HG03521 (cell line): Measurements from ENCODE around the gene EPC1.

Source experiments
- ATAC-seq: cut with Tn5 transposase; IDR thresholded peaks from one replicate; pipeline ENCODE4 v1.9.1; 2021; ENCODE audit warnings: mild to moderate bottlenecking, moderate library complexity; ENCODE audit not compliant: unreplicated experiment

EPC1 gene

DNA sequence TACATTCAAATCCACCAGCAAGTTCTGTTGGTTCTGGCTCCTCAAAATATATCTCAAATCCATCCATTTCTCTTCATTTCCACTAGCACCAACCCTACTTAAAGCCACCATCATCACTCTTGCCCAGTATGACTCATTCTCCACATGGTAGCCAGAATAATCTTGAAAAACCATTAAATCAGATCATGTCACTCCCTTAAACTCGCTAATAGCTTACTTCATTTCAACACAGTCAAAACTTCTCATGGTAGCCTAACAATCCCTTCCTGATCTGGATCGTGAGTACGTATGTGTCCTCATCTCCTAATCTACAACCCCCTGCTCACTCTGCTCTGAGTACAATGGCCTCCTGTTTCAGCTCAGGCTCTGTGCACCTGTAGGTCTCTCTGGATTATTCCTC lies 8.7 kb downstream of the EPC1 start:
- no peak for ATAC-seq

- no peak for ATAC-seq
These were observed 9.6 kb downstream of the EPC1 start for GRCh38 chr10:32337350-32337749.

GRCh38 chr10:32333849-32334248 lies 13.1 kb downstream of the EPC1 start:
- no peak for ATAC-seq

DNA sequence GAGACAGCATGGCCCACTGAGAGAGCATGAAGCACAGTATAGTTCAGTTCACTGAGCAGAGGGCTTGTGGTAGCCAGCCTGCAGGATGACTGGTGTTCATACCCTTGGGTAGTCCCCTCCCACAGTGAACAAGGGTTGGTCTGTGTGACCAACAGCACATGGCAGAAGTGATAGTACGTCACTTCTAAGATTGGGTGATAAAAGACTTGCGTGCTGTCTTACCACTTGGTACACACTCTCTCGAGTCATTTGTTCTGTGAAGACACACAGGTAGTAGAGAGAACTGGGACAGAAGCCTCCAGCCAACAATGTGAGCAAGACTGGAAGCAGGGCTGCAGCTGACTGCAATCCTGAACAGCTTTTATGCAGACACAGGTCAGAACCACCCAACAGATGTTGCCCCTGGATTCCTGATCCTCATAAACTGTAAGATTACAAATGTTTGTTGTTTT lies 14.6 kb downstream of the EPC1 start:
- ATAC-seq, result peak; percentile 95

- ATAC-seq, result no peak
These were observed 15.4 kb downstream of the EPC1 start for GRCh38 chr10:32331606-32332005.

DNA sequence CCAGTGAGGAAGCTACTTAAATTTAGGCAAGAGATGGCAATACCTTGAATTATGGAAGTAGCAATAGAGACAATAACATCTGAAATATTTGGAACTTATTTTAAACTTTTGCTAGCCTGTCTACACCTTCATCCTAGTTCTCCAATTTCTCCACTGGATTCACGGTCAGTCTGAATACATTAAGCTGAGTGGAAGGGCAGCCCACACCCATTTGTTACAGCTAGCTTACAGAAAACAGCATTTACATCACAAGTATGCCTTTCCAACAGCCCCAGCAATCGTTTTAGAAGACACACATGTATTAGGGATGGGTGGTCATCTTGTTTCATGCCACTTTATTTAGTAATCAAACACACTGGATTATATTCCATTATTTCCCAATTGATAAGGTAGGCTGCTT lies 16.7 kb downstream of the EPC1 start:
- ATAC-seq, result no peak

DNA sequence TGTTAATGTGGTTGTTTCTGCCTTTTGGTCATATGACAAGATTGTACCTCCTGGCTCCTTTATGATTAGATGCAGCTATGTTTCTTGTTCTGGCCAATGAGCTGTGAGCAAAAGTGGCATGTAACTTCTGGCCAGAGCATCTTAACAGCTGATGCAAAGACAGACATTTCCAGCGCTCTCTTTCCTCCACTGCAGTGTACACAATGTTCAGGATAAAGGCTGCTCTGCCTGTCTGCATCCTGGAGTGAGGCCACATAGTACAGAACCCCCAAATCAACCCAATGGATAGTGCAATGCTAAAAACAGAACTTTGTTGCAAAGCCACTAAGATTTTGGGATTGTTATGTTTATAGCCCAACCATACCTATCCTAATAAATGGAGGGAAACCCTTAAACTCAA lies 17.9 kb downstream of the EPC1 start:
- ATAC-seq, result no peak

DNA sequence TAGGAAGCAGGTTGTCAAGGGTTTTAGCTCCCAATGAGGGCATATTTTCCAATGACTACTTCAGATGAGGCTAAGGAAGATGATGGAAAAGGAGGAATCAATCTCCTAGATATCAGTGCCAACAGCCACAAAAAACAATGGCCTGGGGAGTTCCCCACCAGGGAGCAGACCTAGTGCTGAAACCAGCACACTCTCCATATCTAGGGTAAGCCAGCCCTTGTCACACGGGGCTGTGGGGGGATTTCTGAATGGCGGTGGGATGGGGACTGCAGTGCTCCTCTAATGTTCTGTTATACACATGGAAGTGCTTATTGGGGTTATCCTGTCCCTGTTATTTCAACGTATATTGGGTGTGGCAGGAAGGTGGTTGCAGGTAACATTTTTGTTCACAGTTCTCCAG lies 18.5 kb downstream of the EPC1 start:
- no peak for ATAC-seq

GRCh38 chr10:32327364-32327691 lies 19.6 kb downstream of the EPC1 start:
- ATAC-seq, result no peak

DNA sequence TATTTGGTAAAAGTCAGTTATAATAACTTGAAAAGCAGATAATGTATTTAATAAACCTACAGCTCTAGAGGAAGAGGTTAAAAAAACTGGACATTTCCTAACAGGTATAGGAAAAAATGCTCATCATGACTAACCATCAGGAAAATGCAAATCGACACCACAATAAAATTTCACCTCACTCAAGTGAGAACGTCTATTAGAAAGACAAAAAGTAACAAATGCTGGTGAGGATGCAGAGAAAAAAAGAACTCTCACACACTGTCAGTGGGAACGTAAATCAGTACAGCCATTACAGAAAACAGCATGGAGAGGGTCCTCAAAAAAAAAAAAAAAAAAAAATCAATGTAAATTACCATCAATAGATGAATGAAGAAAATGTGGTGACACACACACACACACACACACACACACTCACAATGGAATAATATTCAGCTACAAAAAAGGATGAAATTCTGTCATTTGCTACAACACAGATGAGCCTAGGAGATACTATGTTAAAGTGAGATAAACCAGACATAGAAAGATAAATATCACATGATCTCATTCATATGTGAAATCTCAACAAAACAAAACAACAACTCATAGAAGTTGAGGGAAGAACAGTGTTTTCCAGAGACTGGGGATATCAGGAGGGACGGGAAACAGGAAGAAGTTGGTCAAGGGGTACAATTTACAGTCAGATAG lies 20.1 kb downstream of the EPC1 start:
- ATAC-seq, result no peak

DNA sequence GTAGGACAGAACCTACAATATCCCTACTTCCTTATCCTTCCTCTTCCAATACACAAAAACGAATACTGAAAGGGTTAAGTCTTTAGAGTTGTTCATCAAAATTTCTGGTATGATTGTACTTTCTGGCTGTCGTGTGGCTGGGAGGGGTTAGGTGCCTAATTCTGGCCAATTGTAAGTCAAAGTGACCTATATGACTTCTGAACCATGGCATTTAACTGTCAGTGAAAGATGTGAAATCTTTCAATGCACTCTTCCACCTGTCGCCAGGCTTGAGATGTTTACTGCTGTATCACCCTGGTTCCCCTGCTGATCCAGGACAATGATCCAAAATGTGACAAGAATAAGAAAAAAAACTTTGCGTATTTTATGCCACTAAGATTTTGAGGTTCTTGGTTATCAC lies 20.8 kb downstream of the EPC1 start:
- peak; percentile 52 for ATAC-seq

DNA sequence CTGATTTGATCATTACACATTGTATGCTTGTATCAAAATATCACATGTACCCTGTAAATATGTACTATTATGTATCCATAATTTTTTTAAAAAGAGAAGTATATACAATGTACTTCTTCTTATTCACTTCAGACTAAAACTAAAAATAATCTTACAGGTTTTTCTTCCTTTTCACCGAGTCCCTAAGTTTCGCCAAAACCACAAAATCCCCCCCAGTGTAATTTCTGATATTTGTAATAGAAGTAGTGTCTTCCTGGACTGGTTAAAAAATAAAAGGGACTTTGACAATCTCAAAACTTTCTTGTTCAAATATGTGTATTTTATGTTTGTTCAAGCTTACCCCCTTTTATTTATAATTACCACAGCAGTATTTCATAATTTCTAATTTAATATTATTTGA lies 23.9 kb downstream of the EPC1 start:
- ATAC-seq, result no peak

GRCh38 chr10:32321016-32321631 lies 25.8 kb downstream of the EPC1 start:
- ATAC-seq, result no peak

- no peak for ATAC-seq
These were observed 28.5 kb downstream of the EPC1 start for GRCh38 chr10:32318476-32318896.

DNA sequence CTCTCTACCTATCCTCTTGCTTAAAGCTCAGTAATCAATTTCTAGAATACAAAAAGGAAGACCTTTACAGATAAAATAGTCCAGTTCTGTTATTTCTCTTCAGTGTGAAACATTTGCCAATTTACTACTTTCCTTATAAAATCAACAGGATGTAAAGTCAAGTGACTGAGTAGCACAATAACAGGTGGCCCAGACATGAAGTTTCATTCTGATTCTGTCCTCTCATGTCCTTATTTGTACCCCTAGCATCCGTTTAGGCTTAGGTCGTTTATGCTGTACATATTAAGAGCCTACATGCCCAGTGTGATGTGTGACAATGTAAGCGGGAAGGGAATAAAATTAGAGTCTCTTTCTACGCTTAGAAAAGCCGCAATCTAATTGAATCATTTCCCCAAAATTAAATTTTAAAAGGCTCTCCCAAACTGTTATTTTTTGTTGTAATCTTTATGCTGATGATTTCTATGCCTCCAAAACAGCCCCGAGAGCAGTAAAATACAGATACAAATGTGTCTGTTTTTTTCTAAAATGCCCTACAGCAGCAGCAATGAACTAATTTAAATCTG lies 29.1 kb downstream of the EPC1 start:
- peak; percentile 95 for ATAC-seq

GRCh38 chr10:32315424-32315823 lies 31.5 kb downstream of the EPC1 start:
- no peak for ATAC-seq

DNA sequence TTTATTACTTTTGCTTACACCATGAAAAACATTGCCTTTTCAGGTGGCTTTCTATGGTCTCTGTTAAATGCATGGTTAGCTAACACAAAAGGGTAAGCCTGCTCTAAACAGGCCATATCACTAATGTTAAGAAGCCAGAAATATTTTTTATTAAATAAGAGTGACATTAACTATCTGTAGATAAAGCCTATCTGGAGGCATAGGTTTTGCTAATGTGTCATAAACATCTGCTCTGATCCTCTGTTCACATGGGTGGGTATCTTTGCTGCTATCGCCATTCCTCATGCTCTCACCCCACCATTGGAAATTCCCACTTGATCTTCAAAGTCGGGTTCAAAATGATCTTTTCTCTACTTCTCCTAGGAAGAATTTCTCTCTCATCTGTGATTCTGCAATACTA lies 32.4 kb downstream of the EPC1 start:
- ATAC-seq, result no peak

- ATAC-seq, result no peak
These were observed 38.8 kb downstream of the EPC1 start for GRCh38 chr10:32308027-32308603.

DNA sequence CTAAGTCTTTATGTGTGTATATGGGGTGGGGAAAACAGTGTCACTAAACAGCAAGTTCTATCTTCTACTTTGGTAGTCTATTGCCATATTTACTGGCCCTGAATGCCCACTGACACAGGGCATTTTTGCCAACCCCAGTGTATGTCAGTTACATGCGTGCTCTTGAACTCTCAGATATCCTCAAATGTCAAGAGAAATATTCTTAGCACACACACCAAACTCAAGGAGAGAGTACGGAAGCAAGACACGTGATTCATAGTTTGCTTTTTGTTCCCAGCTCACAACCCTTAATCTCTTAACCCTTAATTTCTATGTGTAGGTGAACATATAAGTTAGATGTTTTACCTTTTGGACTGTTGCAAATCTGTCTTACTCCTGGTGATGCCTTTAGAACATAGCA lies 39.3 kb downstream of the EPC1 start:
- no peak for ATAC-seq

GRCh38 chr10:32299354-32299980 lies 47.5 kb downstream of the EPC1 start:
- ATAC-seq, result no peak

- ATAC-seq, result no peak
These were observed 48.7 kb downstream of the EPC1 start for GRCh38 chr10:32298075-32298812.
